Sigmoid colon (tissue), 7 donors: ENCODE data around the gene JHY. TPM values are rescaled to one million over a fixed set of nuclear protein-coding genes. Genes with fewer than 3 reads are reported as not detected.
A peak's percentile ranks its signal among the peaks of the same experiment; 100 is the strongest.

Experiments used
- DNase-seq: peaks from one replicate; pipeline ENCODE4 v3.0.0-alpha.2; 2019
- H3K27ac ChIP-seq, 4 donors: fragments of 200-600 bp; sonication (generic); one replicate each; pipeline ENCODE4 v1.5.1; 2016 to 2019; ENCODE audit warnings: mild to moderate bottlenecking in 1 of 4
- H3K27me3 ChIP-seq, 3 donors: fragments of 200-600 bp; sonication (generic); one replicate each; pipeline ENCODE4 v1.5.1; 2019; ENCODE audit warnings: mild to moderate bottlenecking in 1 of 3
- H3K36me3 ChIP-seq, 4 donors: fragments of 200-600 bp; sonication (generic); one replicate each; pipeline ENCODE4 v1.5.1; 2016 to 2019
- H3K4me1 ChIP-seq, 4 donors: fragments of 200-600 bp; sonication (generic); one replicate each; pipeline ENCODE4 v1.5.1; 2017 to 2019
- H3K4me3 ChIP-seq, 4 donors: fragments of 200-600 bp; sonication (generic); one replicate each; pipeline ENCODE4 v1.5.1; 2017 to 2019; ENCODE audit warnings: mild to moderate bottlenecking in 2 of 4, moderate library complexity in 1 of 4
- H3K9me3 ChIP-seq, 4 donors: fragments of 200-600 bp in 3 of 4; sonication (generic) in 3 of 4; one replicate each; pipeline versions ENCODE4 v1.5.1 to v1.6.1; 2013 to 2019
- EP300 ChIP-seq, 4 donors: sonication (generic); formaldehyde crosslinking; IDR thresholded peaks; one replicate each; pipeline ENCODE4 v1.6.1; 2017; ENCODE audit warnings: antibody characterized with exemption in 4 of 4
- POLR2A ChIP-seq, 2 donors: fragments of 450-650 bp; IDR thresholded peaks; one replicate each; pipeline ENCODE4 v1.6.1; 2016; ENCODE audit warnings: antibody characterized with exemption in 2 of 2, mild to moderate bottlenecking in 2 of 2, moderate library complexity in 2 of 2
- POLR2AphosphoS5 ChIP-seq, 4 donors: sonication (generic); formaldehyde crosslinking; IDR thresholded peaks; one replicate each; pipeline ENCODE4 v1.6.1; 2017; ENCODE audit warnings: antibody characterized with exemption in 4 of 4
- WGBS, 2 donors: extraction: QIAGEN DNeasy Blood & Tissue Kit; methylation state at CpG; one replicate each; pipeline ENCODE4 v1.1.7; 2013; 5-methylcytosine and 5-hydroxymethylcytosine counted together
- intact Hi-C: fragments of 100-400 bp; cut with DNase I; formaldehyde crosslinking; loops from one replicate; pipeline ENCODE4 v1.15.1; 2023
- polyA plus RNA-seq, 3 donors: library from polyadenylated mRNA; stranded (reverse); fragments of 200-250 nt; gene quantifications; one replicate each; pipeline ENCODE4 v1.2.3, GENCODE V29; 2013
- total RNA-seq, 4 donors: library from RNA; depleted of rRNA; stranded (reverse); fragments of >200 nt; gene quantifications; one replicate each; pipeline ENCODE4 v1.1.0, GENCODE V29; 2016
- TF ChIP-seq, protein P1 (sequence below), 4 experiments: fragments of 450-650 bp in 3 of 4; fragments of 200-600 bp in 1 of 4; IDR thresholded peaks; one replicate each; pipeline ENCODE4 v1.5.1; 2016 to 2019; ENCODE audit warnings: antibody characterized with exemption in 4 of 4, mild to moderate bottlenecking in 3 of 4, moderate library complexity in 2 of 4
- donor health status: healthy with polysubstance abuse.
- donor health status: Bipolar disorder and iron deficiency.
- donor health status: healthy.

JHY gene
- total and polyA plus RNA-seq, 7 donors: 0.46 to 8.9 (median 5.8) TPM

DNA sequence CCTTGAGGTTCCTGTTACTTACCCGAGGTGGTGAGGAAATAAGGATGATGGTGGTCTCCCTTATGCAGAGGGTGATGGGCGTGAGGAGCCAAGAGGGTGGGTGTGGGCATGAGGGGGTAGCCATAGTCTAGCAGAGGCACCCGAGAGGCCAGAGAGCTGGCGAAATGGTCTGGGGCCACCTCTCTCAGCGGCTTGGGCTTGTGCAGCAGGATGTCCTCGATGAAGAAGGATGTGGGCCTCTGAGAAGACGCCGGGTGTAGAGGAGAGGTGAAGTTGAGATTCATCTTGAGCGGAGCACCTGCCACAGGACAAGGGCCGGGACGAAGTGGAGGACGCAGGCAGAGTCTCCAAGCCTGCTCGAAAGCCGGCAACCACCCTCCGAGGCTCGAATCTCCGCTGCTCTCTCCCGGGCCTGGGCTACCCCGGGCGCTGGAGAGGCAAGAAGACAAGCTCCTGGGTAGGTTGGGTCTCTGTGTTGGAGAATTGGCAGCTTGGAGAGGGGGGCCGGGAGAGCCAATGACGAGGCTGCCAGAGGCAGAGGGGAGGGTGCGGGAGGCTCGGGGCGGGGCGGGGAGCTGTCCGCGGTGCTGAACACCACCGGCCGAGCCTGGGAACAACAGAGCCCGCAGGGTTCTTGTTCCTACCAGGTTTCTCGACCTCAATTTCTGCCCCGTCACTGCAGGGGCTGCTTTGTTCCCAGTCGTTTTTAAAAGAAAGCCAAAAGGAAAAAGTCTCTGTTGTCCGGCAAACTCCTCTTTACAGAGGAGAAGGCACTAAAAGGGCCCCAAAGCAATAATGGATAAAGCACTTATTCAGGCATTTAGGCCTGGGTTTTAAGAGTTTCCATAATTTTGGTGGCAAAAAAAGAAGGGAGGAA, 99.1 kb downstream of the JHY start, which contains the start of gene BSX:
BSX (minus strand) TSS at position 447 of the 877 bp plus-strand sequence; CDS start at position 284, 163 bp downstream.
- no peak within 1 kb of the TSS for H3K4me3 ChIP-seq
- no peak for TF ChIP-seq EP300 (IDR thresholded peaks at IDR 0.05)
- peaks cover 59 to 100% (median 98%) of the 10 kb centered on the region in 3 donors for H3K27me3 ChIP-seq
- 8 to 13% methylated on average over 35 of the region's 35 CpGs for WGBS, 2 donors
- no peaks in the 10 kb centered on the region for H3K36me3 ChIP-seq
- H3K4me1 ChIP-seq: peaks cover 0 to 40% (median 31%) of the 10 kb centered on the region in 4 donors
- intact Hi-C loops: no loop called here
- no peak for DNase-seq
- no peaks in the 10 kb centered on the region for H3K9me3 ChIP-seq
- no peak within 1 kb of the TSS for H3K27ac ChIP-seq

DNA sequence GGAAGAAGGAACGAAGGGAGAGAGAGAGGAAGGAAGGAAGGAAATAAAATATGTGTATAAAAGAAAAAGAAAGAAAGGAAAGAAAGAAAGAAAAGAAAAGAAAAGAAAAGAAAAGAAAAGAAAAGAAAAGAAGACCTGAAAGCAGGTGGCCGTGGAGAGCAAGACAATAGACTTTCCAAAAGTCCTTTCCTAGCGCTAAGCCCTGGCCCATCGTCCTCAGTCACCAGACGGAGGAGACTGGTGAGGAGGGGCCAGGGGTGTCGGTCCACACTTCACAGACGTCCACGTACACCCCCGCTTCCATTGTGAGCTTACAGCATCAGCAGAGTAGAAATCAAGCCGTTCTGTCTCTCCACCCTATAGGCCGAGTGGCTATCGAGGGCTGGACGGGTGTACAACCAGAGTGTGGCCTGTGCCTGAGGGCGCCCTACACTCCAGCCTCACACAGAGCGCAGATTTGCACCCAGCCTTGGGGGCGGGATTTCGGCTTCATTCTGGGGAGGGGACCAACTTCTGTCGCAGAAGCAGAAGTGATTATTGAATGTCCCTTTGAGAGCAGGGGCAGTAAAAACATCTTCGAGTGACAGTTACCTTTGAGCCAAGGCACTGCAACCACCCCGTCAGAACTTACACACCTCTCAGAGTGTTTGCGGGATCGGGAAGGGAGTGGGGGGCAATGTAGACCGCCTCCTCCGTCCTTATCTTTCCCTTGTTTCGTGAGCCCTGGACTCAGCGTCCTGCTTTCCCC, 101.1 kb downstream of the JHY start:
- Histone ChIP-seq H3K4me1 (peaks cover 0 to 28% (median 19%) of the 10 kb centered on the region in 4 donors), H3K27me3 (peaks cover 48 to 86% (median 84%) of the 10 kb centered on the region in 3 donors), H3K9me3 (no peaks in the 10 kb centered on the region), H3K36me3 (no peaks in the 10 kb centered on the region), H3K27ac (no peak overlapping the region), H3K4me3 (peak overlapping the region in 3 of 4 donors; percentile 49 to 62 (median 52))
- WGBS, 2 donors: 11 to 19% methylated on average over 26 of the region's 26 CpGs
- DNase-seq: no peak
- intact Hi-C loops: no loop called here
- TF ChIP-seq, protein P1, sequence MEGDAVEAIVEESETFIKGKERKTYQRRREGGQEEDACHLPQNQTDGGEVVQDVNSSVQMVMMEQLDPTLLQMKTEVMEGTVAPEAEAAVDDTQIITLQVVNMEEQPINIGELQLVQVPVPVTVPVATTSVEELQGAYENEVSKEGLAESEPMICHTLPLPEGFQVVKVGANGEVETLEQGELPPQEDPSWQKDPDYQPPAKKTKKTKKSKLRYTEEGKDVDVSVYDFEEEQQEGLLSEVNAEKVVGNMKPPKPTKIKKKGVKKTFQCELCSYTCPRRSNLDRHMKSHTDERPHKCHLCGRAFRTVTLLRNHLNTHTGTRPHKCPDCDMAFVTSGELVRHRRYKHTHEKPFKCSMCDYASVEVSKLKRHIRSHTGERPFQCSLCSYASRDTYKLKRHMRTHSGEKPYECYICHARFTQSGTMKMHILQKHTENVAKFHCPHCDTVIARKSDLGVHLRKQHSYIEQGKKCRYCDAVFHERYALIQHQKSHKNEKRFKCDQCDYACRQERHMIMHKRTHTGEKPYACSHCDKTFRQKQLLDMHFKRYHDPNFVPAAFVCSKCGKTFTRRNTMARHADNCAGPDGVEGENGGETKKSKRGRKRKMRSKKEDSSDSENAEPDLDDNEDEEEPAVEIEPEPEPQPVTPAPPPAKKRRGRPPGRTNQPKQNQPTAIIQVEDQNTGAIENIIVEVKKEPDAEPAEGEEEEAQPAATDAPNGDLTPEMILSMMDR (IDR thresholded peaks at IDR 0.05): no peak
- no peak for TF ChIP-seq POLR2A (IDR thresholded peaks at IDR 0.05)
- no peak for TF ChIP-seq POLR2AphosphoS5 (IDR thresholded peaks at IDR 0.05)
- no peak for TF ChIP-seq EP300 (IDR thresholded peaks at IDR 0.05)

DNA sequence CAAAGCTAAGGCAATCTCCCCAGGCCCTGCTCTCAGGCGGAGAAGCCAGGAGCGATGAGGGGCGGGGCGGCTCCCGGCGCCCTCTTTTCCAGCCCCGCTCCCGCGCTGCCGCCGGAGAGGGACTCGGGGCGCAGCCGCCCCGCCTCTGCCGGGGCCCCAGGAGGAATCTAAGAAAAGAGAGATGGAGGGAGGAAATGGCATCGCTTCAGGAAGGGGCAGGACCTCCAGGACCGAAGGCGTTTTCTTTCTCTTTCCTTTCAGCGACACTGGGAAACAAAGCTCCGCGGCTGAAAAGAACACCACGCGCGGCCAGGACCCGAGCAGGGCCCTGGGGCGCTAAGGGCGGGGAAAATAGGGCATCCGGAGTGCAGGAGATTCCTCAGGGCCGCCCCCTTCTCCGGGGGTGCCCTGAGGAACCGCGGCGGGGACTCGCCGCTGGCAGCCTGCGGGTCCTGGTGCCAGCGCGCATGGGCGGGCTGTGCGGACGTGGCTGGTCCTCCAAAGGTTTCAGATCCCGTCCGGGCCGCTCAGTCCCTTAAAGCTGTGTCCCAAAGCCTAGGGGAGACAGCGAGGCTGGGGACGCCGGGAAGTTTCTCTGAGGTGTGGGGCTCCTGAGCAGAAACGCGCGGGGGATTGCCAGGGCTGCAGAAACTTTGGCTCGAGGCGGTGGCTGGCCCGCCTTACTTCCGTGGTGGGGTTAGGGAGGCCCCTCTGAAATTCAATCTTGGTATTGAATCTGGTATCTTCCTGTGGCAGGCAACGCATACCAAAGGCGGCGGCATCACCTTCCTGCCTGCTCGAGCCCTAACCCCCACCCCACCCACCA, 101.8 kb downstream of the JHY start:
- H3K4me1 ChIP-seq: peaks cover 0 to 23% (median 18%) of the 10 kb centered on the region in 4 donors
- intact Hi-C loops: no loop called here
- WGBS, 2 donors: 1 to 2% methylated on average over 59 of the region's 59 CpGs
- no peak overlapping the region for H3K27ac ChIP-seq
- DNase-seq: peak; percentile 63
- no peaks in the 10 kb centered on the region for H3K9me3 ChIP-seq
- peak overlapping the region; percentile 43 to 62 (median 50) for H3K4me3 ChIP-seq
- H3K27me3 ChIP-seq: peaks cover 40 to 78% (median 76%) of the 10 kb centered on the region in 3 donors
- H3K36me3 ChIP-seq: no peaks in the 10 kb centered on the region
- TF ChIP-seq POLR2AphosphoS5 (IDR thresholded peaks at IDR 0.05) (no peak), POLR2A (IDR thresholded peaks at IDR 0.05) (no peak), EP300 (IDR thresholded peaks at IDR 0.05) (no peak)
- TF ChIP-seq, protein P1 (IDR thresholded peaks at IDR 0.05): no peak

DNA sequence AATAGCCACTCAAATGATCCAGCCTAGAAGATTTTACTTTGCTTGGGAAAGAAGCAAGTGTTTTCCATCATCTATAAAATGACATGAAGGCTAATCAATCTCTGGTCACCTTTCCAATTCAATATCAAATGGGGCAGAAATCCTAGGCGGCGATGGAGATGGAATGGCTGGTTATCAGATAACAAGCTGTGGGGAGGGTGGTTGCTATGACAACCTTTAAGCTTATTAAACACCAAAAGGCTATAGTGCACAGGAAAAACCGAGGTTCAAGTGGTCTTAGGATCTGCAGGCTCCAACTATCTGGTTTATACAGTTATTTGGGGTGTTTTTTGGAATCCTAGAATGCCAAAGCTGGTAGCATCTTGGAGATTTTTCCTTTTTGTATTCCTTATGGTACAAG, 113.0 kb downstream of the JHY start:
- H3K4me3 ChIP-seq: no peak overlapping the region
- no peak for DNase-seq
- H3K4me1 ChIP-seq: no peaks in the 10 kb centered on the region
- no peak overlapping the region for H3K27ac ChIP-seq
- 32 to 52% methylated on average over 3 of the region's 3 CpGs for WGBS, 2 donors
- TF ChIP-seq, protein P1 (IDR thresholded peaks at IDR 0.05): no peak
- no peak for TF ChIP-seq POLR2A (IDR thresholded peaks at IDR 0.05)
- no peak for TF ChIP-seq POLR2AphosphoS5 (IDR thresholded peaks at IDR 0.05)
- no peak for TF ChIP-seq EP300 (IDR thresholded peaks at IDR 0.05)
- intact Hi-C loops: no loop called here
- H3K36me3 ChIP-seq: no peaks in the 10 kb centered on the region
- no peaks in the 10 kb centered on the region for H3K9me3 ChIP-seq
- peaks cover 0 to 26% (median 0%) of the 10 kb centered on the region in 3 donors for H3K27me3 ChIP-seq
